Smooth muscle cell of the pulmonary artery (primary cell): ENCODE measurements around the gene LILRB1. TPM values are rescaled to one million over a fixed set of nuclear protein-coding genes. Genes with fewer than 3 reads are reported as not detected.

ENCODE experiments used
- total RNA-seq: library from RNA; depleted of rRNA; stranded (reverse); fragments of >200 nt; gene quantifications from 2 replicates; pipeline ENCODE4 v1.2.3, GENCODE V29; 2014

LILRB1 gene
- total RNA-seq = not detected in 2 replicates

DNA sequence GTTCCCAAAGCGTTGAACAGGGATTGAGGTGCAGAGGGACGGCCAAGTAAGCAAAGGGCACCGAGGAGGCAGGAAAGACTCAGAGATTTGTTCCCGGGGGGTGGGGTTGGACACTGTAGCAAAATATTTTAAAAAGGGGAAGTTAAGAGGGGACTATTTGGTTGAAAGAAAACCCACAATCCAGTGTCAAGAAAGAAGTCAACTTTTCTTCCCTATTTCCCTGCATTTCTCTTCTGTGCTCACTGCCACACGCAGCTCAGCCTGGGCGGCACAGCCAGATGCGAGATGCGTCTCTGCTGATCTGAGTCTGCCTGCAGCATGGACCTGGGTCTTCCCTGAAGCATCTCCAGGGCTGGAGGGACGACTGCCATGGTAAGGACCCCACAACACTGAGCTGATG is at the start of gene LILRB1:
Gene LILRB1, plus strand, starts transcription at position 223 of the 400 bp plus-strand sequence. CDS start 590 bp downstream, outside the sequence.

DNA sequence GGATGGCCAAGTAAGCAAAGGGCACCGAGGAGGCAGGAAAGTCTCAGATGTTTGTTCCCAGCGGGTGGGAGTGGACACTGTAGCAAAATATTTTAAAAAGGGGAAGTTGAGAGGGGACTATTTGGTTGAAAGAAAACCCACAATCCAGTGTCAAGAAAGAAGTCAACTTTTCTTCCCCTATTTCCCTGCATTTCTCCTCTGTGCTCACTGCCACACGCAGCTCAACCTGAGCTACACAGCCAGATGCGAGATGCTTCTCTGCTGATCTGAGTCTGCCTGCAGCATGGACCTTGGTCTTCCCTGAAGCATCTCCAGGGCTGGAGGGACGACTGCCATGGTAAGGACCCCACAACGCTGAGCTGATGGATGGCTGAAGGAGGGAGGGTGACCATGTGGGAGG is 36.8 kb upstream of the LILRB1 start, which contains the start of gene LILRA1:
Gene LILRA1, plus strand, starts transcription at position 188 of the 400 bp plus-strand sequence. CDS start 613 bp downstream, outside the sequence.

DNA sequence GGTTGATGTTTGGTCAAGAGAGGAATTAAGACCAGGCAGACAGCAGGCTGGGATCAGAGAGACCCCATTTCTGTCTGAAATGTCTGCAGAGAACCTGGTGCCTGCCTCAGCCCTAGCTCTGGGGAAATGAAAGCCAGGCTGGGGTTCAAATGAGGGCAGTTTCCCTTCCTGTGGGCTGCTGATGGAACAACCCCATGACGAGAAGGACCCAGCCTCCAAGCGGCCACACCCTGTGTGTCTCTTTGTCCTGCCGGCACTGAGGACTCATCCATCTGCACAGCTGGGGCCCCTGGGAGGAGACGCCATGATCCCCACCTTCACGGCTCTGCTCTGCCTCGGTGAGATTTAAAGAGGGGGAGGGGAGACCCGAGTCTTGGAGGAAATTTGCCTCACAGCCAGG is 32.4 kb downstream of the LILRB1 start, which contains the start of gene LILRB4:
Gene LILRB4, plus strand, starts transcription at position 256 of the 400 bp plus-strand sequence. Its CDS starts 49 bp downstream, at position 305.

Other genes starting within 250 kb of the LILRB1 start
- not detected in 2 replicates for gene TTYH1, start 215.0 kb upstream of the LILRB1 start, total RNA-seq
- 58.7 and 90.9 TPM in 2 replicates for gene LENG8, start 181.3 kb upstream of the LILRB1 start, total RNA-seq
- gene LENG9, start 166.7 kb upstream of the LILRB1 start, total RNA-seq = 10.4 and 12.7 TPM in 2 replicates
- gene CDC42EP5, start 157.2 kb upstream of the LILRB1 start, total RNA-seq = 17.4 and 21.0 TPM in 2 replicates
- not detected in 2 replicates for gene LAIR2, start 127.7 kb upstream of the LILRB1 start, total RNA-seq
- gene LILRA2, start 56.7 kb upstream of the LILRB1 start, total RNA-seq = not detected in 2 replicates
- gene LILRA1, start 36.9 kb upstream of the LILRB1 start, total RNA-seq = not detected in 2 replicates
- gene LILRB4, start 32.5 kb downstream of the LILRB1 start, total RNA-seq = not detected in 2 replicates
- not detected in 2 replicates for gene KIR3DL3, start 94.0 kb downstream of the LILRB1 start, total RNA-seq
- gene KIR2DL3, start 108.0 kb downstream of the LILRB1 start, total RNA-seq = not detected in 2 replicates
- gene KIR2DL1, start 139.3 kb downstream of the LILRB1 start, total RNA-seq = not detected in 2 replicates
- gene KIR2DL4, start 173.1 kb downstream of the LILRB1 start, total RNA-seq = not detected in 2 replicates
- gene KIR3DL1, start 186.0 kb downstream of the LILRB1 start, total RNA-seq = not detected in 2 replicates
- not detected in 2 replicates for gene KIR2DS4, start 202.2 kb downstream of the LILRB1 start, total RNA-seq
- gene KIR3DL2, start 220.0 kb downstream of the LILRB1 start, total RNA-seq = not detected in 2 replicates
- gene FCAR, start 243.8 kb downstream of the LILRB1 start, total RNA-seq = not detected in 2 replicates